Psoas muscle (tissue), 8 donors: ENCODE measurements around the gene UGDH. TPM values are rescaled to one million over a fixed set of nuclear protein-coding genes. Genes with fewer than 3 reads are reported as not detected.

ENCODE experiments used
- ATAC-seq, 4 donors: fragments of 200-7000 bp; cut with Tn5 transposase; one replicate each; pipeline ENCODE4 v1.9.1; 2020; ENCODE audit warnings: moderate library complexity in 3 of 4, mild to moderate bottlenecking in 2 of 4
- DNase-seq, 2 donors: peaks; one replicate each; pipeline ENCODE4 v3.0.0-alpha.2; 2020
- H3K27ac ChIP-seq: fragments of 200-600 bp; one replicate; pipeline ENCODE4 v1.8.0; 2022
- H3K27me3 ChIP-seq, 3 donors: fragments of 200-600 bp in 1 of 3; one replicate each; pipeline versions ENCODE4 v1.6.1 to v1.8.0; 2013 to 2022; ENCODE audit warnings: low read length in 2 of 3, mild to moderate bottlenecking in 2 of 3, moderate library complexity in 1 of 3; ENCODE audit not compliant: insufficient read depth in 3 of 3
- H3K36me3 ChIP-seq, 2 donors: fragments of 200-600 bp in 1 of 2; one replicate each; pipeline versions ENCODE4 v1.6.1 to v1.8.0; 2013 to 2022; ENCODE audit warnings: low read depth in 1 of 2, mild to moderate bottlenecking in 1 of 2, moderate library complexity in 1 of 2; ENCODE audit not compliant: insufficient read depth in 1 of 2
- H3K4me1 ChIP-seq: fragments of 200-600 bp; one replicate; pipeline ENCODE4 v1.8.0; 2022
- H3K4me3 ChIP-seq: fragments of 200-600 bp; one replicate; pipeline ENCODE4 v1.8.0; 2022; ENCODE audit warnings: mild to moderate bottlenecking
- H3K9me3 ChIP-seq: fragments of 200-600 bp; one replicate; pipeline ENCODE4 v1.8.0; 2022
- WGBS, 3 donors: extraction: QIAGEN DNeasy Blood & Tissue Kit; methylation state at CpG; one replicate each; pipeline versions ENCODE4 v1.1.6 to v1.1.7; 2013; 5-methylcytosine and 5-hydroxymethylcytosine counted together
- intact Hi-C, 2 donors: fragments of 100-400 bp; cut with DNase I; formaldehyde crosslinking; loops; one replicate each; pipeline versions ENCODE4 v1.11.0 to v1.14.2; 2022
- polyA plus RNA-seq, 3 donors: library from polyadenylated mRNA; stranded (reverse); fragments of 200-250 nt; gene quantifications; one replicate each; pipeline ENCODE4 v1.2.3, GENCODE V29; 2013
- total RNA-seq, 4 donors: library from RNA; stranded (reverse); fragmentation: NEBNext Ultra II Directional in 2 of 4; extraction: Animal tissue kit (Norgen Biotek cat#: 25700) in 2 of 4; gene quantifications; one replicate each; pipeline versions ENCODE4 v1.2.1 to v1.2.4, GENCODE V29; 2021 to 2023
- TF ChIP-seq, protein P1 (sequence below): fragments of 200-600 bp; IDR thresholded peaks from one replicate; pipeline ENCODE4 v1.8.0; 2022; ENCODE audit warnings: antibody characterized with exemption
- donor health status: healthy with polysubstance abuse.
- donor health status: DM: no; HTN: no; CAD: no; lungs with moderate emphysema.
- donor health status: Bipolar disorder and iron deficiency.
- donor health status: healthy.
- donor health status: DM: yes; HTN: yes; CAD: no.
- donor health status: DM: no; HTN: no; CAD: no.
- donor health status: DM: no; HTN: no; CAD: no.
- donor health status: DM: yes; HTN: yes; CAD: no.

The UGDH gene
- total and polyA plus RNA-seq, 7 donors = 2.5 to 9.8 (median 7.7) TPM

DNA sequence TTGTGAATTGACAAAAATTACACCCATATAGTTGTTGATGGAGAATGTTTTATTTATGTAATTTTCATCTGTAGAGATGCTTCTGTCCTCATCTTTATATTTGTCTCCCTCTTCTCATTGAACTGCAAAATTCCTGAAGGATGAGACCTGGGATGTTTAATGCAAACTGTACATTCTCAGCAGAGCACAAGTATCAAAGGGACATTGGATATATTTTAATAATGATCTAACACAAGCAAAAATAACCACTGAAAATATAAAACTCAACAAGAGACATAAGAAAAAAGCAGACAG lies 28.6 kb downstream of the UGDH start:
- H3K36me3 ChIP-seq = peaks cover 0 to 53% of the 10 kb centered on the region in 2 donors
- no peak for ATAC-seq
- TF ChIP-seq, protein P1, sequence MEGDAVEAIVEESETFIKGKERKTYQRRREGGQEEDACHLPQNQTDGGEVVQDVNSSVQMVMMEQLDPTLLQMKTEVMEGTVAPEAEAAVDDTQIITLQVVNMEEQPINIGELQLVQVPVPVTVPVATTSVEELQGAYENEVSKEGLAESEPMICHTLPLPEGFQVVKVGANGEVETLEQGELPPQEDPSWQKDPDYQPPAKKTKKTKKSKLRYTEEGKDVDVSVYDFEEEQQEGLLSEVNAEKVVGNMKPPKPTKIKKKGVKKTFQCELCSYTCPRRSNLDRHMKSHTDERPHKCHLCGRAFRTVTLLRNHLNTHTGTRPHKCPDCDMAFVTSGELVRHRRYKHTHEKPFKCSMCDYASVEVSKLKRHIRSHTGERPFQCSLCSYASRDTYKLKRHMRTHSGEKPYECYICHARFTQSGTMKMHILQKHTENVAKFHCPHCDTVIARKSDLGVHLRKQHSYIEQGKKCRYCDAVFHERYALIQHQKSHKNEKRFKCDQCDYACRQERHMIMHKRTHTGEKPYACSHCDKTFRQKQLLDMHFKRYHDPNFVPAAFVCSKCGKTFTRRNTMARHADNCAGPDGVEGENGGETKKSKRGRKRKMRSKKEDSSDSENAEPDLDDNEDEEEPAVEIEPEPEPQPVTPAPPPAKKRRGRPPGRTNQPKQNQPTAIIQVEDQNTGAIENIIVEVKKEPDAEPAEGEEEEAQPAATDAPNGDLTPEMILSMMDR = no peak
- no peaks in the 10 kb centered on the region for H3K27me3 ChIP-seq
- H3K4me1 ChIP-seq = no peaks in the 10 kb centered on the region
- intact Hi-C loops = no loop called here
- H3K9me3 ChIP-seq = no peaks in the 10 kb centered on the region
- H3K27ac ChIP-seq = no peak overlapping the region
- DNase-seq = no peak
- no peak overlapping the region for H3K4me3 ChIP-seq

GRCh38 chr4:39497909-39498726 lies 29.1 kb downstream of the UGDH start:
- no peak for DNase-seq
- H3K27ac ChIP-seq = no peak overlapping the region
- no peaks in the 10 kb centered on the region for H3K4me1 ChIP-seq
- no peak overlapping the region for H3K4me3 ChIP-seq
- peaks cover 0 to 48% of the 10 kb centered on the region in 2 donors for H3K36me3 ChIP-seq
- TF ChIP-seq, protein P1 = no peak
- 83 to 95% (median 93%) methylated on average over 1 of the region's 1 CpG for WGBS, 3 donors
- no peaks in the 10 kb centered on the region for H3K9me3 ChIP-seq
- intact Hi-C loops = no loop called here
- H3K27me3 ChIP-seq = no peaks in the 10 kb centered on the region
- ATAC-seq = no peak

DNA sequence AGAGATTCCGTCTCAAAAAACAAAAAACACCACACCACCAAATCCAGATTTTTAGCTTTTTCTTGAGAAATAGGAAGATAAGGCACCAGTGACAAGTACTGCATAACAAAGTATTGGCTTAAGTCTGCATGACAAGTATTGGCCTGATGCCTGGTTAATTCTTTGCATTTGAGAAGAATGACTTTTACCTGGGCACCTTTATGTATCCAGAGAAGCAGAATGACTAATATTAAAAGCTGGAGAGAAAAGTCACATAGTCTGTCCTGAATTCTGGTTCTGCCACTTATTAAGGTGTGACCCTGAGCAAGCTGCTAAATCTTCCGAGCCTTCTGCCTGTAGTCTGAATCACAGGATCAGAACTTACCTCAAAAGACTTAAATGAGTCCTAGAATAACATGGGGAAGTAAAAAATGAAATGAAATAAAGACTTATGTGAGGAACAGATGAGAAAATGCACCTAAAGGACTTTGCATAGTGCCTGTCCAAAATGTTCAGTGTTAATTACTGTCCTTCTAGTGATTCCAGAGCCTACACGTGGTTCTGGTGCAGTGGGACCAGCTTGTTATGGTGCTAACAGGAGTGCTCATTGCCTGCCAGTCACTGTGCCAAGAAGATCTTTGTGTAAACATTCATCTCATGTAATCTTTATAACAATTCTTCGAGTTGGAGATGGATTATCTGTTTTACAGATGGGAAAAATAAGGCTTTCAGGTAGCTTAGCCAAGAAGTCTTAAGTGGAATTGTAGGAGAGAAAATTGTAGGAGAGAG lies 31.6 kb downstream of the UGDH start:
- no peak for ATAC-seq
- Histone ChIP-seq H3K4me3 (no peak overlapping the region), H3K27ac (no peak overlapping the region), H3K36me3 (peaks cover 0 to 27% of the 10 kb centered on the region in 2 donors), H3K27me3 (no peaks in the 10 kb centered on the region), H3K9me3 (no peaks in the 10 kb centered on the region), H3K4me1 (no peaks in the 10 kb centered on the region)
- no peak for DNase-seq
- intact Hi-C loops = no loop called here
- 67 to 72% (median 70%) methylated on average over 4 of the region's 4 CpGs for WGBS, 3 donors
- TF ChIP-seq, protein P1 = no peak

DNA sequence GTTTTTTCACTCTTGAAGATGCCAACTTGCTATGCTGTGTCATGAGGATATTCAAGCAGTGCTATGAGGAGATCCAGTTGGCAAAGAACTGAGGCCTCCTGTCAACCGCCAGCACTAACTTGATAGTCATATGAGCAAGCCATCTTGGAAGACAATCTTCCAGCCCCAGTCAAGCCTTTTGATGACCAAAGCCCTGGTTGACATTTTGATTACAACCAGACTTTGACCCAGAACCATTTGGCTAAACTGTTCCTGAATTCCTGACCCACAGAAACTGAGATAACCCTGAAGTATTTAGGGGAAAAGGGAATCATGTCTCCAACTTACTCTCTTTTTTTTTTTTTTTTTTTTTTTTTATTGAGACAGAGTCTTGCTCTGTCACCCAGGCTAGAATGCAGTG lies 32.9 kb downstream of the UGDH start:
- TF ChIP-seq, protein P1 = no peak
- Histone ChIP-seq H3K27me3 (no peaks in the 10 kb centered on the region), H3K4me3 (no peak overlapping the region), H3K27ac (no peak overlapping the region), H3K36me3 (peaks cover 0 to 14% of the 10 kb centered on the region in 2 donors), H3K4me1 (no peaks in the 10 kb centered on the region), H3K9me3 (no peaks in the 10 kb centered on the region)
- DNase-seq = no peak
- intact Hi-C loops = no loop called here
- WGBS, 3 donors = 88 to 90% (median 89%) methylated on average over 1 of the region's 1 CpG
- no peak for ATAC-seq
